MCF 10A (cell line): ENCODE measurements around the gene LIX1L. TPM values are rescaled to one million over a fixed set of nuclear protein-coding genes. Genes with fewer than 3 reads are reported as not detected.

Experiments used
- BruUV-seq: library from RNA; stranded (reverse); fragments of 400-500 nt; replicated peaks from 2 replicates; lab custom pipeline; 2021; lab: Mats Ljungman, UMichigan
- CTCF ChIA-PET: fragments of 300-600 bp; sonication (Branson Sonifier 250); formaldehyde crosslinking; extraction: SDS; loops from one replicate; lab custom pipeline; 2021; ENCODE audit warnings: antibody characterized with exemption, inconsistent platforms; lab: Yijun Ruan, JAX
- POLR2A ChIA-PET: fragments of 300-600, 350-650 bp; sonication (Branson Sonifier 250); formaldehyde crosslinking; extraction: SDS; loops from one replicate; lab custom pipeline; 2020; ENCODE audit warnings: antibody characterized with exemption, inconsistent platforms; lab: Yijun Ruan, JAX
- DNase-seq: peaks from one replicate; pipeline ENCODE4 v3.0.0-alpha.2; 2018; ENCODE audit not compliant: unreplicated experiment
- H3K27ac Mint-ChIP-seq: one replicate; pipeline ENCODE4 v1.8.0; 2022; ENCODE audit warnings: mild to moderate bottlenecking, low read depth, mixed read lengths; ENCODE audit not compliant: unreplicated experiment
- H3K27me3 Mint-ChIP-seq: one replicate; pipeline ENCODE4 v1.8.0; 2022; ENCODE audit warnings: mixed read lengths; ENCODE audit not compliant: insufficient read depth, unreplicated experiment
- H3K36me3 Mint-ChIP-seq: one replicate; pipeline ENCODE4 v1.8.0; 2022; ENCODE audit warnings: mild to moderate bottlenecking, moderate library complexity, mixed read lengths; ENCODE audit not compliant: insufficient read depth, unreplicated experiment
- H3K4me1 Mint-ChIP-seq: one replicate; pipeline ENCODE4 v1.8.0; 2022; ENCODE audit warnings: mixed read lengths; ENCODE audit not compliant: insufficient read depth, unreplicated experiment
- H3K4me3 Mint-ChIP-seq: one replicate; pipeline ENCODE4 v1.8.0; 2022; ENCODE audit warnings: mild to moderate bottlenecking, moderate library complexity, mixed read lengths; ENCODE audit not compliant: unreplicated experiment
- H3K9me3 Mint-ChIP-seq: one replicate; pipeline ENCODE4 v1.8.0; 2022; ENCODE audit warnings: mixed read lengths; ENCODE audit not compliant: unreplicated experiment
- intact Hi-C: fragments of 100-400 bp; cut with micrococcal nuclease; formaldehyde crosslinking; loops from 2 replicates; pipeline ENCODE4 v1.14.1; 2022
- total RNA-seq: library from RNA; stranded (reverse); gene quantifications from 2 replicates; pipeline ENCODE4 v1.2.3, GENCODE V29; 2022
- TF ChIP-seq, protein P1 (sequence below): fragments of 200-600 bp; IDR thresholded peaks from one replicate; pipeline ENCODE4 v1.8.0; 2022; ENCODE audit warnings: antibody characterized with exemption, mild to moderate bottlenecking; ENCODE audit not compliant: unreplicated experiment

LIX1L gene
- total RNA-seq, 1 experiment from 2014 or later, result 42.1 TPM

DNA sequence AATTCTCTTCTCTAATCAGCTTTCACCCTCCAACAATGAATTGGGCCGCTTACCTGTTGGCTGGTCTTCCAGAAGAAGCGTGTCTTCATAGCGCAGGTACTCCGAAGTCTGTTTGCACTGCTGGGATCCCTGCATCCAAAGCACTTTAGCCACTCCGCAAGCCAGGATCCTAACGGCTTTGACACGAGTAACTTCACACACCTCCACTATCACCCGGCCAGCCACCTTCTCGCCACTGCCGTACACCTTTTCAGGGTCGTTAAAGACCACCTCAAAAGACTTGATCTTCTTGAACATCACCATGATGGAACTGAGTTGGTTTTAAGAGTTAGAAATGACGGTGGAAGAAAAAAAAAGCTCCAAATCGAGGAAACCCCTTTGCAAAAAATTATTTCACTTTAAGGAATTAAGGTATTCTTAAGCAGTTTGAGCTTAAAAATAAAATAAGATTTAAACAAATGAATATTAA, 38.2 kb upstream of the LIX1L start:
- Mint-ChIP-seq H3K27ac (peak overlapping the region; percentile 95), H3K4me3 (peak overlapping the region; percentile 89), H3K27me3 (no peaks in the 10 kb centered on the region), H3K4me1 (peaks cover 48% of the 10 kb centered on the region), H3K36me3 (peaks cover 57% of the 10 kb centered on the region), H3K9me3 (no peaks in the 10 kb centered on the region)
- TF ChIP-seq, protein P1, sequence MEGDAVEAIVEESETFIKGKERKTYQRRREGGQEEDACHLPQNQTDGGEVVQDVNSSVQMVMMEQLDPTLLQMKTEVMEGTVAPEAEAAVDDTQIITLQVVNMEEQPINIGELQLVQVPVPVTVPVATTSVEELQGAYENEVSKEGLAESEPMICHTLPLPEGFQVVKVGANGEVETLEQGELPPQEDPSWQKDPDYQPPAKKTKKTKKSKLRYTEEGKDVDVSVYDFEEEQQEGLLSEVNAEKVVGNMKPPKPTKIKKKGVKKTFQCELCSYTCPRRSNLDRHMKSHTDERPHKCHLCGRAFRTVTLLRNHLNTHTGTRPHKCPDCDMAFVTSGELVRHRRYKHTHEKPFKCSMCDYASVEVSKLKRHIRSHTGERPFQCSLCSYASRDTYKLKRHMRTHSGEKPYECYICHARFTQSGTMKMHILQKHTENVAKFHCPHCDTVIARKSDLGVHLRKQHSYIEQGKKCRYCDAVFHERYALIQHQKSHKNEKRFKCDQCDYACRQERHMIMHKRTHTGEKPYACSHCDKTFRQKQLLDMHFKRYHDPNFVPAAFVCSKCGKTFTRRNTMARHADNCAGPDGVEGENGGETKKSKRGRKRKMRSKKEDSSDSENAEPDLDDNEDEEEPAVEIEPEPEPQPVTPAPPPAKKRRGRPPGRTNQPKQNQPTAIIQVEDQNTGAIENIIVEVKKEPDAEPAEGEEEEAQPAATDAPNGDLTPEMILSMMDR, result no peak
- ChIA-PET POLR2A (interaction anchor here (0.7 to 28.8 kb wide), 17 partner anchors 5 to 172 kb away, joined by 3 to 1309 read pairs (median 15); partner anchors contain the start of genes ANKRD34A, HJV, ITGA10 and LIX1L), CTCF (interaction anchor here (0.6 to 24.2 kb wide), 5 partner anchors 16 to 77 kb away, joined by 3 to 773 read pairs (median 3); partner anchors contain the start of gene HJV)
- intact Hi-C loops, result loop anchor here (1.0 kb wide), 3 partner anchors 10 to 17 kb away; no protein-coding TSS in a partner anchor
- DNase-seq, result no peak
- TSS peak; percentile 49 for BruUV-seq

DNA sequence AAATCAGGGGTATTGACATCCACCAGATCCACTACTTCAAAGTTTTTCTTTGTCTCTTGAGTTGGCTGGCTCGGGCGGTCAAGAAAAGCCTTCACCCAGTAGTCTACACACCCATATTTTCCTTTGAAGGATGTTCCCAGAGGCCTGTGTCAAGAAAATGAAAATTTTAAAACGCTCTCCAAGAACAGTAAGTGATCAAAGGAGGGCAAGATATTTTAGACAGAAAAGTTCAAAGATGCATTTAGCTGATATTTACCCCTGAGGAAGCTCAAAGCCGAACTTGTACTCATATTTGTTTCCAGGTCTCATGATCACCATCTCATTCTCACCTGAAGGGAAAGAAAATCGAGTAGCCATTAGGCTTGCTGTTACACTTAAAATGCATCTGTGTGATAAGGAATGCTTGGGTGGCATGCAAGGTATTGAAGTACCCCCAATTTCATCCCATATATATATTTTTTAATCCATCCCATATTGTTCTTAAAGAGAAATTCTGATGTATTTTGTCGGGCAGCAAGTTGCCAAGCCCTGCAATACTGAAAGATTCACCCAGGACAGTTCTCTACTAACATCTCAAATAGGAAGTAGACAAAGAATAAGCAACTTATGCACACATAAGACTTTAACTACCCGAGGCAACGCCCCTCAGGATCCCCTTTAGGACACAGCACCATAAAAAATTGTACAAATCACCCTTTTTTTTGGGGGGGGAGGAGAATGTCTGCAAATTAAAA, 37.5 kb upstream of the LIX1L start:
- H3K4me1 Mint-ChIP-seq, result peaks cover 48% of the 10 kb centered on the region
- no peaks in the 10 kb centered on the region for H3K27me3 Mint-ChIP-seq
- peak overlapping the region; percentile 89 for H3K4me3 Mint-ChIP-seq
- BruUV-seq, result no TSS peak
- intact Hi-C loops, result no loop called here
- TF ChIP-seq, protein P1, result no peak
- ChIA-PET CTCF (interaction anchor here (0.7 to 24.2 kb wide), 3 partner anchors 17 to 28 kb away, joined by 3 to 773 read pairs (median 139); partner anchors contain the start of gene HJV), POLR2A (interaction anchor here (1.2 to 28.8 kb wide), 14 partner anchors 6 to 171 kb away, joined by 3 to 1309 read pairs (median 33); partner anchors contain the start of genes ANKRD34A, LIX1L, NUDT17 and PEX11B)
- H3K36me3 Mint-ChIP-seq, result peaks cover 64% of the 10 kb centered on the region
- peak overlapping the region; percentile 95 for H3K27ac Mint-ChIP-seq
- no peak for DNase-seq
- H3K9me3 Mint-ChIP-seq, result no peaks in the 10 kb centered on the region

DNA sequence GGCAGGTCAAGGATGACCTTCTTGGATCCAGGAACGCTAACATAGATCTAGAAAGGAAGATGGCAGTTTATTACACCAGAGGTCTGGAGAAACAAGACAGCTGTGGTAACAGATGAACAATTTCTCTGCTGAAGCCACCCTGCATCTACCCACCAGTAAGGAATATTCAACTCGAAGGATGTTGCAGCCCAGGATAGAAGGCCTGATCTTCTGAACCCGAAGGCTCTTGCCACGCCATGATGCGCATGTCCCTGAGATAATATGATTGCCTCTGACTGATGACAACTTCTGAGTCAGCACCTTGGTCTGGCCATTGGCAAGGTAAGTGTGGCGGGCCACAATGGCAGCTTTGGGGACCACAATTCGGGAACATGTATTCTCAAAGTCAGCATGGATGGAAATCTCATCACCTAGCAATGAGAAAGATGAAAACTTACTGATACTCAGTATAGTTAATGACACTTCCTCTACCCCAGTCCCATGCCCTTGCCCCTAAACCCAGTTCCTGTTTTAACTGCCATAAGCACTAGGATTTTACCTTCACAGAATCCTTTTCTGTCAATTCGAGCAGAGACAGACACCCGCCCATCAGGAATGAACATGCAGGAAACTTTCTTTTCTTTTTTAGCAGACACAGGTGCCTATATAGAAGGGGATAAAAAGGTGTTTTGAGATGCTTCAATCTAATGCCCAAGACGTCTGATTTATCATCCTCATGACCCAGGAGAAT, 36.7 kb upstream of the LIX1L start:
- H3K36me3 Mint-ChIP-seq, result peaks cover 71% of the 10 kb centered on the region
- H3K27ac Mint-ChIP-seq, result peak overlapping the region; percentile 95
- CTCF ChIA-PET, result interaction anchor here (0.7 to 24.2 kb wide), 6 partner anchors 16 to 114 kb away, joined by 3 to 773 read pairs (median 4); partner anchors contain the start of gene HJV
- BruUV-seq, result TSS peak; percentile 29
- no peak for DNase-seq
- H3K4me3 Mint-ChIP-seq, result peak overlapping the region; percentile 89
- no peaks in the 10 kb centered on the region for H3K9me3 Mint-ChIP-seq
- TF ChIP-seq, protein P1, result no peak
- H3K27me3 Mint-ChIP-seq, result no peaks in the 10 kb centered on the region
- POLR2A ChIA-PET, result interaction anchor here (1.1 to 28.8 kb wide), 14 partner anchors 6 to 149 kb away, joined by 6 to 1309 read pairs (median 34); partner anchors contain the start of genes ANKRD34A, LIX1L, NUDT17 and PEX11B
- H3K4me1 Mint-ChIP-seq, result peaks cover 41% of the 10 kb centered on the region
- intact Hi-C loops, result no loop called here
